G401.6 (cell line): ENCODE results near the gene PTPRN2.

ENCODE experiments used
- FAIRE-seq: peaks from 2 replicates; lab custom pipeline; 2012; peaks lifted over from hg19 to GRCh38; lab: Jason Lieb, UNC

PTPRN2 gene

GRCh38 chr7:158083526-158084310 lies 503.9 kb downstream of the PTPRN2 start:
- FAIRE-seq, result no peak

- FAIRE-seq, result no peak
Observed at GRCh38 chr7:158082761-158083160, 504.9 kb downstream of the PTPRN2 start.

GRCh38 chr7:158080899-158081445 lies 506.7 kb downstream of the PTPRN2 start:
- no peak for FAIRE-seq

GRCh38 chr7:158077934-158078910 lies 509.4 kb downstream of the PTPRN2 start:
- no peak for FAIRE-seq

GRCh38 chr7:158077151-158077840 lies 510.3 kb downstream of the PTPRN2 start:
- FAIRE-seq, result no peak

- FAIRE-seq, result no peak
Observed at GRCh38 chr7:158076656-158077055, 511.0 kb downstream of the PTPRN2 start.

GRCh38 chr7:158076215-158076614 lies 511.4 kb downstream of the PTPRN2 start:
- FAIRE-seq, result no peak

- FAIRE-seq, result no peak
Observed at GRCh38 chr7:158075633-158076001, 512.0 kb downstream of the PTPRN2 start.

GRCh38 chr7:158074896-158075632 lies 512.6 kb downstream of the PTPRN2 start:
- FAIRE-seq, result no peak

- FAIRE-seq, result no peak
Observed at GRCh38 chr7:158073845-158074840, 513.5 kb downstream of the PTPRN2 start.

GRCh38 chr7:158072991-158073730 lies 514.5 kb downstream of the PTPRN2 start:
- no peak for FAIRE-seq

- no peak for FAIRE-seq
Observed at GRCh38 chr7:158070222-158070920, 517.3 kb downstream of the PTPRN2 start.

- no peak for FAIRE-seq
Observed at GRCh38 chr7:158068853-158069252, 518.8 kb downstream of the PTPRN2 start.

GRCh38 chr7:158067931-158068482 lies 519.6 kb downstream of the PTPRN2 start:
- FAIRE-seq, result no peak

- FAIRE-seq, result no peak
Observed at GRCh38 chr7:158067219-158067930, 520.2 kb downstream of the PTPRN2 start.

- FAIRE-seq, result no peak
Observed at GRCh38 chr7:158066085-158066484, 521.5 kb downstream of the PTPRN2 start.

GRCh38 chr7:158065340-158065739 lies 522.3 kb downstream of the PTPRN2 start:
- FAIRE-seq, result no peak

- no peak for FAIRE-seq
Observed at GRCh38 chr7:158064631-158065030, 523.0 kb downstream of the PTPRN2 start.
